Common myeloid progenitor, CD34-positive (primary cell): ENCODE measurements around the gene CABLES1.

Experiments used
- CTCF ChIA-PET: fragments of 350-600 bp; sonication (Branson Sonifier 250); formaldehyde crosslinking; loops from one replicate; lab custom pipeline; 2021; ENCODE audit warnings: antibody characterized with exemption; lab: Charles Lee
- POLR2A ChIA-PET: fragments of 350-600 bp; sonication (Branson Sonifier 250); formaldehyde crosslinking; loops from one replicate; lab custom pipeline; 2021; ENCODE audit warnings: antibody characterized with exemption; lab: Charles Lee
- DNase-seq, 3 donors: peaks; one replicate each; pipeline versions ENCODE4 v3.0.0 to v3.0.0-alpha.2; 2013
- H3K27ac ChIP-seq, 2 experiments: 1 replicate in 1 of 2; 2 replicates in 1 of 2; pipeline ENCODE4 v1.7.0; 2013; ENCODE audit warnings: inconsistent platforms in 2 of 2, low read length in 2 of 2, mild to moderate bottlenecking in 2 of 2, low read depth in 1 of 2, moderate library complexity in 1 of 2; ENCODE audit not compliant: severe bottlenecking in 2 of 2, insufficient read depth in 1 of 2, poor library complexity in 1 of 2
- H3K27me3 ChIP-seq, 5 experiments: replicated peaks in 2 of 5; 1 replicate in 3 of 5; 2 replicates in 2 of 5; pipeline versions ENCODE4 v1.6.1 to v1.7.0; 2013; ENCODE audit warnings: low read length in 4 of 5, mild to moderate bottlenecking in 2 of 5, moderate library complexity in 2 of 5, inconsistent platforms in 1 of 5; ENCODE audit not compliant: insufficient read depth in 5 of 5, control insufficient read depth in 4 of 5
- H3K36me3 ChIP-seq, 4 experiments: 1 replicate in 2 of 4; 2 replicates in 2 of 4; pipeline versions ENCODE4 v1.6.1 to v1.7.0; 2013; ENCODE audit warnings: low read length in 3 of 4, control low read depth in 1 of 4, mild to moderate bottlenecking in 1 of 4; ENCODE audit not compliant: control insufficient read depth in 4 of 4, insufficient read depth in 4 of 4
- H3K4me1 ChIP-seq, 4 experiments: 1 replicate in 3 of 4; 2 replicates in 1 of 4; pipeline versions ENCODE4 v1.6.1 to v1.7.1; 2013; ENCODE audit warnings: low read length in 3 of 4, mild to moderate bottlenecking in 3 of 4, control low read depth in 1 of 4, inconsistent platforms in 1 of 4, moderate library complexity in 1 of 4; ENCODE audit not compliant: control insufficient read depth in 4 of 4, insufficient read depth in 4 of 4; ENCODE audit errors: control extremely low read depth in 1 of 4
- H3K4me3 ChIP-seq, 7 experiments: 1 replicate in 4 of 7; 2 replicates in 3 of 7; pipeline versions ENCODE4 v1.5.1 to v1.7.0; 2013; ENCODE audit warnings: mild to moderate bottlenecking in 7 of 7, low read length in 6 of 7, moderate library complexity in 6 of 7, inconsistent platforms in 2 of 7, low read depth in 2 of 7, control low read depth in 1 of 7; ENCODE audit not compliant: insufficient read depth in 4 of 7, control insufficient read depth in 1 of 7; ENCODE audit errors: extremely low read depth in 1 of 7
- H3K9me3 ChIP-seq, 5 experiments: 1 replicate in 4 of 5; 2 replicates in 1 of 5; pipeline versions ENCODE4 v1.6.1 to v1.7.1; 2013; ENCODE audit warnings: low read length in 4 of 5, mild to moderate bottlenecking in 2 of 5, inconsistent platforms in 1 of 5, low read depth in 1 of 5, moderate library complexity in 1 of 5; ENCODE audit not compliant: control insufficient read depth in 4 of 5, insufficient read depth in 2 of 5; ENCODE audit errors: control extremely low read depth in 1 of 5
- WGBS: methylation state at CpG from one replicate; pipeline ENCODE4 v1.1.5; 2013; ENCODE audit not compliant: insufficient coverage; 5-methylcytosine and 5-hydroxymethylcytosine counted together

CABLES1 gene

DNA sequence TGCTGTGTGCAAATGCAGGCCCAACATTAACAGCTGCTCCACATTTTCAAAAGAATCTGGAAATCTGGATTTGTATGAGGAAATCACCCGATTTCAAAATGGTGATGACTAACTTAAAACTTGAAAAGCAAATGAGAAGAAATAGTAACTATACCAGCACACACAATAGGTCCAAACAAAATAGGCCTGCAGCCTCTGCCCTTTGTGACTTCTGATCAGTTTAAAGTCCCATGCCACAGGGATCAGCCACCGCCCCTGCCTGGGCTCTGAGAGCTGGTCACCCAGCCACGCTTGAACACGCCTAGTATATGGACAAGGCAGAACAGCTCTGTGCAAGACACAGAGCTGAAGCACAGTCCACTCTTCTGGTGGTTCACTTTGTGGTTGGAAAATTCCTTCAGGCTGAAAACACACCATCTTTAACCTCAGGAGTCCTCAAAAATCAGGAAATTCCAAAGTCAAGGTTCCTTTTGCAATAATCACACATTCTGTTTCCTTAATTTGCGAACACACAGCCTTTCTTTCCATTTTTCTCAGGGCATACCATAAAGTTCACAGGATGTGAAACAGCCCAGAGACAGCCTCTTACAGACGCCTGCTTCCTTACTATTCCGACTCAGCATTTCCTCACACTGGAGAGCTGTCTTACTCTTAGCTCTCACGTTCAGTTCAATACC lies 167.7 kb downstream of the CABLES1 start:
- ChIA-PET POLR2A (no interaction called here), CTCF (interaction anchor here (1.3 kb wide), 1 partner anchor 172 kb away, joined by 3 read pairs; no protein-coding TSS in a partner anchor)
- H3K27ac ChIP-seq: peak overlapping the region in 1 of 2 experiments; percentile 38
- H3K9me3 ChIP-seq: no peaks in the 10 kb centered on the region
- DNase-seq: peak in 2 of 3 donors; percentile 20 to 34
- H3K36me3 ChIP-seq: peaks cover 0 to 4% (median 0%) of the 10 kb centered on the region in 4 experiments
- no peaks in the 10 kb centered on the region for H3K27me3 ChIP-seq
- 56% methylated on average over 6 of the region's 8 CpGs for WGBS
- H3K4me3 ChIP-seq: no peak overlapping the region
- peaks cover 0 to 29% (median 27%) of the 10 kb centered on the region in 4 experiments for H3K4me1 ChIP-seq

DNA sequence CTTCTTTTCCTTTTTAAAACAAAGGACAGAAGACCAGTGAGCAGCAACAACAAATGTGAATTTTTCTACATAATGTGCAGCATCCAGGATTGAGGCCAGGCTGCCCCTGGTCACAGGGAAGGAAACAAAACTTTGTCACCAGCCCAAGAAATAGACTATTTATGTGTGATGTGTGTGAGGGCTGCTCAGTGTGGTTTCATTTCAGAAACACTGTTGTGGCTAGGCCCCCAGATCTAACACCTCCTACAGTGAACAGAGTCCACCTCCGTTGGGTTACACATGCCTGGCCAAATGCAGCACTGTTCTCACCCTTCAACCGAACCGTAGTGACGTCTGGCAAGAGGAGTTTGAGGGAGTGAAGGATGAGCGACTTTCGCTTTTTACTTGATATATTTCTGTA lies 171.5 kb downstream of the CABLES1 start:
- H3K4me3 ChIP-seq: no peak overlapping the region
- no peaks in the 10 kb centered on the region for H3K27me3 ChIP-seq
- no peaks in the 10 kb centered on the region for H3K9me3 ChIP-seq
- CTCF ChIA-PET: no interaction called here
- H3K27ac ChIP-seq: no peak overlapping the region
- POLR2A ChIA-PET: no interaction called here
- H3K36me3 ChIP-seq: peaks cover 0 to 3% (median 0%) of the 10 kb centered on the region in 4 experiments
- DNase-seq: no peak
- WGBS: no CpG with 5 or more reads among the region's 6 CpGs
- peaks cover 0 to 37% (median 34%) of the 10 kb centered on the region in 4 experiments for H3K4me1 ChIP-seq

DNA sequence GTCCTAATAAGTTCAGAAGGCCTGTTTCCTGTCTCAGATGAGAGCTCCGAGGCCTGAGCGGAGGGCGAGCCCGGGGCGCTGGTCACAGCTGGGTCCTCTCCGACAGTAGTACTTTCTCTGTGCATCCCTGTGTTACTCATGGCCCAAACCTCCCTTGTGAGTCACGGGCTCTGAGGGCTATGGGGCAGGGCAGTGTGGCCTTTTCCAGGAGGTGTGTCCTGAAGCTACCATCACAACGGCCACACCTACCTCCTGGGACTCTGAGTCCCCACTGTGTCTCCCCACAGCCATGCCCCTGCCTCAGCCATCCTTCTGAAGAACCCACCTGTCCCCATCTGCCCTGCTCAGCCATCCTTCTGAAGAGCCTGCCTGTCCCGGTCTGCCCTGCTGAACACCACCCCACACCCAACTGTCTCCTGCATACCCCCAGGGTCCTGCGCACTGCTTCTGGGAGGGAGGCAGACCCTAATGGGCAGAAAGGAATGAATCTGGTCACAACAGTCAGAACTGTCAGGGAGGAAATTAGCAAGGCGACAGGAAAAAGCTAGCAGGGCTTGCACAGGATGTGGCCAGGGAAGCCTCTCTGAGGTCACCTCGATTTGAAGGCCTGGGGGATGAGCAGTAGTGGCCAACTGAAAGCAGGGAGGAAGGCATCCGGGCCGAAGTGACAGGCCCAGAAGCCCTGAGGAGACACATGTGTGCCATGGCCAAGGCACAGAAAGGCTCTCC lies 172.4 kb downstream of the CABLES1 start:
- H3K27me3 ChIP-seq: no peaks in the 10 kb centered on the region
- WGBS: 63% methylated on average over 13 of the region's 14 CpGs
- H3K9me3 ChIP-seq: no peaks in the 10 kb centered on the region
- ChIA-PET CTCF (interaction anchor here (0.9 to 1.3 kb wide), 2 partner anchors 25 to 229 kb away, joined by 3 read pairs; no protein-coding TSS in a partner anchor), POLR2A (no interaction called here)
- H3K4me1 ChIP-seq: peaks cover 0 to 35% (median 28%) of the 10 kb centered on the region in 4 experiments
- peak overlapping the region in 3 of 7 experiments; percentile 19 to 27 (median 20) for H3K4me3 ChIP-seq
- peak in 1 of 3 donors; percentile 26 for DNase-seq
- H3K36me3 ChIP-seq: peaks cover 0 to 3% (median 0%) of the 10 kb centered on the region in 4 experiments
- no peak overlapping the region for H3K27ac ChIP-seq
